Liver (tissue), 9 donors: ENCODE measurements around the gene CAPZB. TPM values are rescaled to one million over a fixed set of nuclear protein-coding genes. Genes with fewer than 3 reads are reported as not detected.

ENCODE experiments used
- DNase-seq: peaks from one replicate; pipeline ENCODE4 v3.0.0-alpha.2; 2017; ENCODE audit warnings: low spot score
- H3K27ac ChIP-seq, 2 donors: one replicate each; pipeline ENCODE4 v1.7.0; 2013; ENCODE audit warnings: inconsistent platforms in 2 of 2, low read length in 2 of 2, control low read depth in 1 of 2, low read depth in 1 of 2, mild to moderate bottlenecking in 1 of 2
- H3K27me3 ChIP-seq, 4 donors: one replicate each; pipeline versions ENCODE4 v1.6.1 to v1.7.0; 2013; ENCODE audit warnings: low read length in 3 of 4, inconsistent platforms in 1 of 4, mild to moderate bottlenecking in 1 of 4, moderate library complexity in 1 of 4; ENCODE audit not compliant: control insufficient read depth in 4 of 4, insufficient read depth in 4 of 4
- H3K36me3 ChIP-seq, 4 donors: one replicate each; pipeline versions ENCODE4 v1.6.1 to v1.7.0; 2013; ENCODE audit warnings: low read length in 3 of 4, mild to moderate bottlenecking in 3 of 4, low read depth in 1 of 4, moderate library complexity in 1 of 4; ENCODE audit not compliant: control insufficient read depth in 4 of 4, insufficient read depth in 3 of 4
- H3K4me1 ChIP-seq, 4 donors: one replicate each; pipeline versions ENCODE4 v1.6.1 to v1.7.0; 2013; ENCODE audit warnings: low read length in 3 of 4, mild to moderate bottlenecking in 3 of 4, moderate library complexity in 1 of 4; ENCODE audit not compliant: control insufficient read depth in 4 of 4, insufficient read depth in 4 of 4
- H3K4me3 ChIP-seq, 3 donors: one replicate each; pipeline versions ENCODE4 v1.6.1 to v1.7.0; 2013; ENCODE audit warnings: low read length in 3 of 3, control low read depth in 1 of 3, low read depth in 1 of 3, mild to moderate bottlenecking in 1 of 3
- H3K9ac ChIP-seq, 2 donors: one replicate each; pipeline ENCODE4 v1.7.0; 2013; ENCODE audit warnings: low read length in 2 of 2, mild to moderate bottlenecking in 2 of 2, moderate library complexity in 2 of 2, control low read depth in 1 of 2, low read depth in 1 of 2
- H3K9me3 ChIP-seq, 4 donors: one replicate each; pipeline versions ENCODE4 v1.6.1 to v1.7.0; 2013; ENCODE audit warnings: low read length in 3 of 4; ENCODE audit not compliant: control insufficient read depth in 4 of 4
- ATF3 ChIP-seq: IDR thresholded peaks from 2 replicates; pipeline ENCODE4 v1.6.1; 2016; ENCODE audit warnings: antibody characterized with exemption
- EGR1 ChIP-seq, 2 donors: IDR thresholded peaks; 2 replicates each; pipeline ENCODE4 v1.6.1; 2016 to 2018; ENCODE audit warnings: antibody characterized with exemption in 2 of 2, low read depth in 2 of 2
- FOXA1 ChIP-seq: IDR thresholded peaks from 2 replicates; pipeline ENCODE4 v1.6.1; 2016; ENCODE audit warnings: antibody characterized with exemption
- GABPA ChIP-seq, 2 donors: IDR thresholded peaks in 1 of 2; conservative IDR thresholded peaks in 1 of 2; 2 replicates each; pipeline ENCODE4 v1.6.1; 2016; ENCODE audit warnings: antibody characterized with exemption in 2 of 2, mild to moderate bottlenecking in 1 of 2, moderate library complexity in 1 of 2
- HNF4A ChIP-seq, 2 donors: conservative IDR thresholded peaks; 2 replicates each; pipeline ENCODE4 v1.6.1; 2016; ENCODE audit warnings: antibody characterized with exemption in 2 of 2, mild to moderate bottlenecking in 2 of 2
- JUND ChIP-seq, 2 donors: IDR thresholded peaks; 2 replicates each; pipeline ENCODE4 v1.6.1; 2016; ENCODE audit warnings: antibody characterized with exemption in 2 of 2
- RAD21 ChIP-seq, 2 donors: IDR thresholded peaks; 2 replicates each; pipeline ENCODE4 v1.6.1; 2016; ENCODE audit warnings: antibody characterized with exemption in 2 of 2, mild to moderate bottlenecking in 2 of 2
- REST ChIP-seq: IDR thresholded peaks from 2 replicates; pipeline ENCODE4 v1.6.1; 2016; ENCODE audit warnings: antibody characterized with exemption, mild to moderate bottlenecking
- RXRA ChIP-seq, 2 donors: IDR thresholded peaks; 2 replicates each; pipeline ENCODE4 v1.6.1; 2017 to 2018; ENCODE audit warnings: antibody characterized with exemption in 2 of 2, mild to moderate bottlenecking in 1 of 2
- SP1 ChIP-seq: IDR thresholded peaks from 2 replicates; pipeline ENCODE4 v1.6.1; 2018; ENCODE audit warnings: antibody characterized with exemption, mild to moderate bottlenecking
- ZBTB33 ChIP-seq: IDR thresholded peaks from 2 replicates; pipeline ENCODE4 v1.6.1; 2016; ENCODE audit warnings: antibody characterized with exemption
- WGBS: extraction: QIAGEN DNeasy Blood & Tissue Kit; methylation state at CpG from one replicate; pipeline ENCODE4 v1.1.7; 2013; 5-methylcytosine and 5-hydroxymethylcytosine counted together
- polyA plus RNA-seq, 2 donors: library from polyadenylated mRNA; stranded (reverse) in 1 of 2; unstranded in 1 of 2; fragments of 200-250 nt in 1 of 2; fragments of >200 nt in 1 of 2; fragmentation: Nextera tagmentation in 1 of 2; extraction: Ambion mirVana in 1 of 2; gene quantifications; one replicate each; pipeline versions ENCODE4 v1.2.1 to v1.2.3, GENCODE V29; 2013 to 2015
- total RNA-seq, 2 donors: library from RNA; depleted of rRNA; stranded (reverse); fragments of >200 nt; gene quantifications; one replicate each; pipeline ENCODE4 v1.2.3, GENCODE V29; 2014
- donor health status: healthy.
- donor health status: healthy.
- donor health status: healthy.
- donor health status: healthy.
- donor health status: healthy.

The CAPZB gene
- total and polyA plus RNA-seq, 4 donors = 38.3 to 98.9 (median 51.1) TPM

GRCh38 chr1:19406680-19407079 is 78.7 kb downstream of the CAPZB start:
- H3K27me3 ChIP-seq = no peaks in the 10 kb centered on the region
- no peak overlapping the region for H3K4me3 ChIP-seq
- H3K36me3 ChIP-seq = peaks cover 0 to 3% (median 0%) of the 10 kb centered on the region in 4 donors
- H3K9ac ChIP-seq = no peak overlapping the region
- peaks cover 4 to 16% (median 5%) of the 10 kb centered on the region in 4 donors for H3K4me1 ChIP-seq
- no peak overlapping the region for H3K27ac ChIP-seq
- TF ChIP-seq SP1 = no peak
- no peak for TF ChIP-seq ATF3
- no peak for TF ChIP-seq REST
- TF ChIP-seq FOXA1 = no peak
- no peak for TF ChIP-seq RXRA (IDR thresholded peaks at IDR 0.05)
- no peak for TF ChIP-seq HNF4A (conservative IDR thresholded peaks at IDR 0.05)
- no peak for TF ChIP-seq GABPA (IDR thresholded peaks at IDR 0.05 in 1 of 2, conservative IDR thresholded peaks at IDR 0.05 in 1 of 2)
- TF ChIP-seq RAD21 (IDR thresholded peaks at IDR 0.05) = no peak
- TF ChIP-seq JUND (IDR thresholded peaks at IDR 0.05) = no peak
- DNase-seq = no peak
- H3K9me3 ChIP-seq = no peaks in the 10 kb centered on the region
- 96% methylated on average over 5 of the region's 5 CpGs for WGBS

- Histone ChIP-seq H3K36me3 (peaks cover 0 to 3% (median 0%) of the 10 kb centered on the region in 4 donors), H3K4me1 (peaks cover 4 to 20% (median 5%) of the 10 kb centered on the region in 4 donors), H3K27ac (no peak overlapping the region), H3K27me3 (no peaks in the 10 kb centered on the region), H3K9me3 (no peaks in the 10 kb centered on the region), H3K4me3 (no peak overlapping the region), H3K9ac (no peak overlapping the region)
- whole genome bisulfite sequencing = 83% methylated on average over 22 of the region's 22 CpGs
- DNase-seq = no peak
- no peak for TF ChIP-seq EGR1 (IDR thresholded peaks at IDR 0.05; ENCODE audit: low read depth in 2 of 2)
- no peak for TF ChIP-seq RAD21 (IDR thresholded peaks at IDR 0.05)
- no peak for TF ChIP-seq ZBTB33
Measured at GRCh38 chr1:19405761-19406487, 79.4 kb downstream of the CAPZB start.
